ENCODE data around the gene C17orf100.

DNA sequence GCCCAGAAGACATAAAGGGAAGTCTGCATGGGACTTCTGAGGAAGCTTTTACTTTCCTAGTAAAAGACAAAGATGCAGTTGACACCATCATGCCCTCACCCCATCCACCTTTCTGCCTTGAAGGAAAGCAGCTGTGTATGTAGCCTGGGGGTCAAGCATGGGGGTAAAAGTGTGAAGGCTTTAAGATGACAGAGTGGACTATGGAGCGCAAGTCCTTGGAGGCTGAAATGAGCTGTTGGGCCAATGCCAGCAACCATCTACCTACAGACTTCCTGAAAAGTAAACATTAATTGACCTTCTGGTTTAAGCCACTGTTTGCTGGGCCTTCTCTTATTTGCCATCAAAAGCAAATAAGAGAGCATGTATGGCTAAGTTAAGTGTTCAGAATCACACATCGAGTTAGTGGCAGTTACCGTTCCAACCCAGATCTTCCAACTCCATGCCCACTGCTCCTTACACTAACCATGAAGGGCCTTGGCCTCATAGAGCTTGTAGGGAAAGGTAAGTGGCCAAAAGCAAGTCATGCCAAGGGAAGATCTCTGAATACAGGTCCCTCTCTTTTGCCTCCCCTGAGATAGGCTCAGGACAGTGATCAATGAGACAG is 31.6 kb downstream of the C17orf100 start:
- TF ChIP-seq EZH2 (IDR thresholded peaks at IDR 0.05) = no peak
- no peak for TF ChIP-seq POLR2AphosphoS5 (IDR thresholded peaks at IDR 0.05; ENCODE audit: borderline replicate concordance, low read depth, low read length)
- TF ChIP-seq FOXP2 (optimal IDR thresholded peaks at IDR 0.05; ENCODE audit: control extremely low read depth, extremely low read length, insufficient read depth) = no peak

All from SK-N-MC (cell line).